Measurements from ENCODE around the gene MYO1E.

MYO1E gene

GRCh38 chr15:59237924-59238331 lies 134.7 kb downstream of the MYO1E start (continued):
- TF ChIP-seq ZNF565 (CRISPR knock-in tag; conservative IDR thresholded peaks at IDR 0.05; ENCODE audit: low read depth) (no peak), SNAI2 (CRISPR knock-in tag; IDR thresholded peaks at IDR 0.05) (no peak), RARB (CRISPR knock-in tag; IDR thresholded peaks at IDR 0.05) (no peak), PPARA (CRISPR knock-in tag; IDR thresholded peaks at IDR 0.05; ENCODE audit: borderline replicate concordance) (no peak), OSR1 (CRISPR knock-in tag; IDR thresholded peaks at IDR 0.05) (no peak), GLIS3 (CRISPR knock-in tag; IDR thresholded peaks at IDR 0.05) (no peak), BACH2 (CRISPR knock-in tag; IDR thresholded peaks at IDR 0.05; ENCODE audit: borderline replicate concordance) (no peak), ISL1 (CRISPR knock-in tag; IDR thresholded peaks at IDR 0.05) (no peak), CSRNP3 (CRISPR knock-in tag; IDR thresholded peaks at IDR 0.05) (no peak)

- no peak for ATAC-seq
- TF ChIP-seq BACH2 (CRISPR knock-in tag; IDR thresholded peaks at IDR 0.05; ENCODE audit: borderline replicate concordance) (no peak), TCF4 (CRISPR knock-in tag; IDR thresholded peaks at IDR 0.05; ENCODE audit: borderline replicate concordance) (no peak), TSHZ2 (CRISPR knock-in tag; IDR thresholded peaks at IDR 0.05) (no peak), ZC3H10 (CRISPR knock-in tag; IDR thresholded peaks at IDR 0.05) (no peak), SNAI2 (CRISPR knock-in tag; IDR thresholded peaks at IDR 0.05) (no peak), ZFP30 (CRISPR knock-in tag; IDR thresholded peaks at IDR 0.05) (no peak), CSRNP3 (CRISPR knock-in tag; IDR thresholded peaks at IDR 0.05) (no peak), CREB5 (CRISPR knock-in tag; IDR thresholded peaks at IDR 0.05; ENCODE audit: low read depth) (no peak), POU6F1 (CRISPR knock-in tag; IDR thresholded peaks at IDR 0.05; ENCODE audit: borderline replicate concordance, low read depth) (no peak), ISL1 (CRISPR knock-in tag; IDR thresholded peaks at IDR 0.05) (no peak), OSR1 (CRISPR knock-in tag; IDR thresholded peaks at IDR 0.05) (no peak), RARB (CRISPR knock-in tag; IDR thresholded peaks at IDR 0.05) (no peak)
Measured at GRCh38 chr15:59237119-59237855, 135.4 kb downstream of the MYO1E start.

- no peak for ATAC-seq
- TF ChIP-seq CSDC2 (CRISPR knock-in tag; IDR thresholded peaks at IDR 0.05) = no peak
- no peak for TF ChIP-seq PATZ1 (CRISPR knock-in tag; IDR thresholded peaks at IDR 0.05; ENCODE audit: borderline replicate concordance)
- TF ChIP-seq ZC3H10 (CRISPR knock-in tag; IDR thresholded peaks at IDR 0.05) = no peak
- no peak for TF ChIP-seq BACH2 (CRISPR knock-in tag; IDR thresholded peaks at IDR 0.05; ENCODE audit: borderline replicate concordance)
- TF ChIP-seq GLIS3 (CRISPR knock-in tag; IDR thresholded peaks at IDR 0.05) = no peak
- no peak for TF ChIP-seq ZNF70 (CRISPR knock-in tag; IDR thresholded peaks at IDR 0.05)
- no peak for TF ChIP-seq TSHZ2 (CRISPR knock-in tag; IDR thresholded peaks at IDR 0.05)
- no peak for TF ChIP-seq RARB (CRISPR knock-in tag; IDR thresholded peaks at IDR 0.05)
- TF ChIP-seq ZFP3 (CRISPR knock-in tag; IDR thresholded peaks at IDR 0.05) = no peak
- no peak for TF ChIP-seq ZNF565 (CRISPR knock-in tag; conservative IDR thresholded peaks at IDR 0.05; ENCODE audit: low read depth)
- no peak for TF ChIP-seq ISL1 (CRISPR knock-in tag; IDR thresholded peaks at IDR 0.05)
- no peak for TF ChIP-seq PPARA (CRISPR knock-in tag; IDR thresholded peaks at IDR 0.05; ENCODE audit: borderline replicate concordance)
- no peak for TF ChIP-seq OSR1 (CRISPR knock-in tag; IDR thresholded peaks at IDR 0.05)
- no peak for TF ChIP-seq ZNF8 (CRISPR knock-in tag; IDR thresholded peaks at IDR 0.05)
- TF ChIP-seq ESRRG (CRISPR knock-in tag; IDR thresholded peaks at IDR 0.05) = no peak
Measured at GRCh38 chr15:59236394-59236793, 136.3 kb downstream of the MYO1E start.
